DMS79 (cell line): Measurements from ENCODE around the gene AFG1L.
"Not testable (repeated sequence)": the region's sequence is repeated elsewhere in the genome, so short reads cannot be mapped to it uniquely, and the experiment has no call there.

Source experiments
- DNase-seq: peaks from one replicate; lab custom pipeline; 2025; lab: John Stamatoyannopoulos, UW

AFG1L gene

GRCh38 chr6:108353853-108354252 is 59.0 kb downstream of the AFG1L start:
- no peak for DNase-seq

GRCh38 chr6:108355120-108355519 is 60.3 kb downstream of the AFG1L start:
- DNase-seq: no peak

- no peak for DNase-seq
These were observed 61.0 kb downstream of the AFG1L start for GRCh38 chr6:108355890-108356289.

- DNase-seq: no peak
These were observed 65.3 kb downstream of the AFG1L start for GRCh38 chr6:108359901-108360882.

GRCh38 chr6:108360919-108361311 is 66.1 kb downstream of the AFG1L start:
- DNase-seq: no peak

- DNase-seq: no peak
These were observed 66.6 kb downstream of the AFG1L start for GRCh38 chr6:108361312-108361932.

- no peak for DNase-seq
These were observed 67.6 kb downstream of the AFG1L start for GRCh38 chr6:108362455-108362854.

- no peak for DNase-seq
These were observed 68.3 kb downstream of the AFG1L start for GRCh38 chr6:108363113-108363512.

- DNase-seq: no peak
These were observed 69.0 kb downstream of the AFG1L start for GRCh38 chr6:108363889-108364313.

GRCh38 chr6:108364470-108364869 is 69.6 kb downstream of the AFG1L start:
- no peak for DNase-seq

GRCh38 chr6:108365478-108365877 is 70.6 kb downstream of the AFG1L start:
- no peak for DNase-seq

GRCh38 chr6:108366236-108366635 is 71.4 kb downstream of the AFG1L start:
- no peak for DNase-seq

- no peak for DNase-seq
These were observed 73.7 kb downstream of the AFG1L start for GRCh38 chr6:108368431-108369030.

- DNase-seq: no peak
These were observed 86.0 kb downstream of the AFG1L start for GRCh38 chr6:108380876-108381275.

GRCh38 chr6:108383981-108384380 is 89.1 kb downstream of the AFG1L start:
- no peak for DNase-seq

GRCh38 chr6:108389190-108389589 is 94.3 kb downstream of the AFG1L start:
- DNase-seq: not testable (repeated sequence)

GRCh38 chr6:108395297-108395696 is 100.4 kb downstream of the AFG1L start:
- DNase-seq: no peak

- no peak for DNase-seq
These were observed 108.4 kb downstream of the AFG1L start for GRCh38 chr6:108403236-108403635.

- DNase-seq: no peak
These were observed 112.1 kb downstream of the AFG1L start for GRCh38 chr6:108406943-108407342.

- no peak for DNase-seq
These were observed 113.3 kb downstream of the AFG1L start for GRCh38 chr6:108407904-108408827.

- DNase-seq: no peak
These were observed 114.0 kb downstream of the AFG1L start for GRCh38 chr6:108408861-108409260.
